ENCODE results near the gene PCLO.

GRCh38 chr7:83072576-83073517, 89.8 kb downstream of the PCLO start:
- TF ChIP-seq CTCF (IDR thresholded peaks at IDR 0.05) (no peak), POLR2AphosphoS5 (IDR thresholded peaks at IDR 0.05) (no peak)
